ENCODE results near the gene FCHSD2.

Gene FCHSD2

GRCh38 chr11:73170140-73170539 is 28.0 kb upstream of the FCHSD2 start:
- no peak for TF ChIP-seq CTCF (IDR thresholded peaks at IDR 0.05)

DNA sequence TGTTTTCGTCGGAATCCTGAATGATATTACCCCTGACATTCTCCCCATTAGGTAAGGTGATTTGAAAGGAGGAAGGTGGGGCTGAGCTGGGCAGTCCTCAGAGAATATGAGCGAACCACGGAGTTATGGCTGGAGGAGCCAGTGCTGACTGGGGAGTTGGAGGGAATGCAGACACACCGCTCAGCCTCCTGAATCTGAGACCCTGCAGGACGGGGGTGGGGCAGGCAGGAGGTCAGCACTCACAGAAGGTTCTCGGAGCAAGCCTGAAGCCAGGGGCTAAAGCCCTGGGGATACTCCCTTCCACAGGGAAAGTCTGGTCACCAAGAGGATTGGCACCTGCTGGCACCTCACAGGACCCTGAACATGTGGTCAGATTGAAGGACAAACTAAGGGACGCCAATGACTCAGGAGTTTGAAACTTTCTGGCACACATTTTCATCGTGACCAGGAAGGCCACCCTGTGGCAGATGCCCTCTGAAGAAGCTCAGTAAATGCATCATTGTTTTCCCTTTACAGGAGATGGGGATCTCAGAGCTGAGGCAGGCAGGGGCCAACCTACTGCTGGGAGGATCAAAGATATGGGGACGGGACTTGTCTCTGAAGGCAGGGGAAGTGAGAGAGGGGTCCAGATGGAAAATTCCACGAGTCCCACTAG is 26.9 kb upstream of the FCHSD2 start:
- no peak for TF ChIP-seq CTCF (IDR thresholded peaks at IDR 0.05)

DNA sequence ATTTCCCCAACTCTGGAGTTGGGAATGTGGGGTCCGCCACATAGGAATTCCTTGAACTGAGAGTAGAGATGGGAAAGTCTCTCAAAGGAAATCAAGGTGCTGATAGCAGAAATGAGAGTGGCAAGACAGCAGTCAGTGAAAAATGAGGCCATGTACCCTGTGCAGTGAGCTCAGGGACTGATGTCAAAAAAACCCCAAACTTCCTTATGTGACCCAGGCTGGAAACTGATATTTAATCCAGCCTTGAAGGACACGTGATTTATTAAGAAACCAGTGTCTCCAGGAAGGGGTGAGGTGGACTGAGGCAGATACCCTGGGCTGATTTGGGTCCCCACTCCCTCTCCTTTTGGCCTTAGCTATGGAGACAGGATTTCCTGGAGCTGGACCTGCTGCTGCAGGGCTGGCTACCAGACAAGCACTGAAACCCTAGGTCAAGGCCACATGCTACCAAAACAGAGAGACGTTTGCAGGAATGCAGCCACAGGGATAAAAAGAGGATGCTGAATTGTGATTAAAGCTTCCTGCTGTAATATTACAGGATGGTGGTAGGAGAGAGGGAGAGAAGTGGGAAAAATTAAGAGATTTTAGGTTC is 25.3 kb upstream of the FCHSD2 start:
- no peak for TF ChIP-seq CTCF (IDR thresholded peaks at IDR 0.05)

GRCh38 chr11:73164803-73165540 is 22.9 kb upstream of the FCHSD2 start:
- TF ChIP-seq CTCF (IDR thresholded peaks at IDR 0.05): no peak

DNA sequence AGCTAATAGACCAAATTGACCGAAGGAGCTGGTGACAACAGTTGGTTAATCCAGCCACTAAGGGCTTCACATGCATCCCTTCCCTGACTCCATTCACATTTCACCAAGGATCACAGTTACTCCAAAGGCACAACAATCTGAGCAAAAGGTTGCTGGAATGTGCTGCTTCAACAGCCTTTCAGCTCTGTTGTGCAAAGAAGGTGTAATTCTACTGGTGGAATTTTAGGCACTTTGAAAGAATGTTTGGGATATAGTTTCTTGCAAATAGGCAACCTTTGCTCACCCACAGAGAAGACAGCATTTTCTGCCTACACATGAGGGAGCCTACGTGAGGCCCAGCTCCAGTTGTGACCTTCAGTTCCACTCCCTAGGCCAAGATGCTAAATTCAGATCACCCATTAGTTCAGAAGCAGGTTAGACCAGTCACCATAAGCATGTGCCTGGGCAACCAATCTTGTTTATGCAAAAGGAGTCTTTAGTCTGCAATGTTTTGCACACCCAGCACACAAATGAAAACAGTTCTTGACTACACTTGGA is 21.6 kb upstream of the FCHSD2 start:
- no peak for TF ChIP-seq CTCF (IDR thresholded peaks at IDR 0.05)

- TF ChIP-seq CTCF (IDR thresholded peaks at IDR 0.05): no peak
Measured at GRCh38 chr11:73162196-73162740, 20.1 kb upstream of the FCHSD2 start.

- no peak for TF ChIP-seq CTCF (IDR thresholded peaks at IDR 0.05)
Measured at GRCh38 chr11:73160005-73160760, 18.1 kb upstream of the FCHSD2 start.
